Caco-2 (cell line): Measurements from ENCODE around the gene ATL2. TPM values are rescaled to one million over a fixed set of nuclear protein-coding genes. Genes with fewer than 3 reads are reported as not detected.

Source experiments
- BruUV-seq: library from RNA; stranded (reverse); fragments of 400-500 nt; replicated peaks from 2 replicates; lab custom pipeline; 2021; lab: Mats Ljungman, UMichigan
- CTCF ChIA-PET: fragments of 300-600 bp; sonication (Branson Sonifier 250); formaldehyde crosslinking; loops from one replicate; lab custom pipeline; 2022; ENCODE audit warnings: antibody characterized with exemption; lab: Charles Lee
- POLR2A ChIA-PET: fragments of 300-600 bp; sonication (Branson Sonifier 250); formaldehyde crosslinking; loops from one replicate; lab custom pipeline; 2022; ENCODE audit warnings: antibody characterized with exemption; lab: Charles Lee
- DNase-seq, 2 experiments: peaks; one replicate each; pipeline versions ENCODE4 v3.0.0 to v3.0.0-alpha.2; 2020 to 2022
- H3K27me3 ChIP-seq: replicated peaks from 2 replicates; pipeline ENCODE4 v1.6.0; 2011; ENCODE audit warnings: low read length; ENCODE audit not compliant: control insufficient read depth, insufficient read depth
- H3K36me3 ChIP-seq: 2 replicates; pipeline ENCODE4 v1.5.1; 2011; ENCODE audit warnings: low read length; ENCODE audit not compliant: control insufficient read depth, insufficient read depth
- H3K4me1 ChIP-seq: fragments of 250-450 bp; sonication (Bioruptor Pico); 2 replicates; pipeline ENCODE4 v1.5.1; 2020; ENCODE audit warnings: mild to moderate bottlenecking
- H3K4me3 ChIP-seq: 2 replicates; pipeline ENCODE4 v1.5.1; 2011; ENCODE audit warnings: low read depth, mild to moderate bottlenecking, control low read depth, low read length
- H3K9me3 ChIP-seq: fragments of 250-450 bp; sonication (Bioruptor Pico); 2 replicates; pipeline ENCODE4 v1.5.1; 2020; ENCODE audit warnings: mild to moderate bottlenecking, moderate library complexity
- H3K27ac Mint-ChIP-seq: one replicate; pipeline ENCODE4 v1.8.0; 2022; ENCODE audit warnings: mixed read lengths; ENCODE audit not compliant: unreplicated experiment
- H3K27me3 Mint-ChIP-seq: one replicate; pipeline ENCODE4 v1.8.0; 2022; ENCODE audit warnings: mixed read lengths; ENCODE audit not compliant: insufficient read depth, unreplicated experiment
- H3K36me3 Mint-ChIP-seq: one replicate; pipeline ENCODE4 v1.8.0; 2022; ENCODE audit warnings: mild to moderate bottlenecking, mixed read lengths; ENCODE audit not compliant: insufficient read depth, unreplicated experiment
- H3K4me1 Mint-ChIP-seq: one replicate; pipeline ENCODE4 v1.8.0; 2022; ENCODE audit warnings: low read depth, mixed read lengths; ENCODE audit not compliant: unreplicated experiment
- H3K4me3 Mint-ChIP-seq: one replicate; pipeline ENCODE4 v1.8.0; 2022; ENCODE audit warnings: mild to moderate bottlenecking, moderate library complexity, mixed read lengths; ENCODE audit not compliant: unreplicated experiment
- H3K9me3 Mint-ChIP-seq: one replicate; pipeline ENCODE4 v1.8.0; 2022; ENCODE audit warnings: mixed read lengths; ENCODE audit not compliant: unreplicated experiment
- CTCF ChIP-seq, 2 experiments: fragments of 200-600 bp in 1 of 2; IDR thresholded peaks; 1 replicate in 1 of 2; 2 replicates in 1 of 2; pipeline versions ENCODE4 v1.5.1 to v1.8.0; 2011 to 2022; ENCODE audit warnings: antibody characterized with exemption in 1 of 2, control low read depth in 1 of 2, inconsistent platforms in 1 of 2, low read depth in 1 of 2, low read length in 1 of 2, mild to moderate bottlenecking in 1 of 2, moderate library complexity in 1 of 2; ENCODE audit not compliant: insufficient read depth in 1 of 2, severe bottlenecking in 1 of 2, unreplicated experiment in 1 of 2
- intact Hi-C: fragments of 100-400 bp; cut with micrococcal nuclease; formaldehyde crosslinking; loops from one replicate; pipeline ENCODE4 v1.10.0; 2022; ENCODE audit not compliant: unreplicated experiment
- total RNA-seq: library from RNA; stranded (reverse); gene quantifications from 2 replicates; pipeline ENCODE4 v1.2.3, GENCODE V29; 2022

The ATL2 gene
- total RNA-seq, 1 experiment from 2014 or later: 107 TPM

GRCh38 chr2:38294597-38294996, 82.5 kb downstream of the ATL2 start:
- no peaks in the 10 kb centered on the region for H3K27me3 ChIP-seq
- no peak for DNase-seq
- peaks cover 5% of the 10 kb centered on the region; the same call in 1 of the 2 replicates for H3K36me3 ChIP-seq
- no peak for TF ChIP-seq CTCF (IDR thresholded peaks at IDR 0.05; ENCODE audit: insufficient read depth in 1 of 2, low read depth in 1 of 2, low read length in 1 of 2, severe bottlenecking in 1 of 2, unreplicated experiment in 1 of 2)
- H3K4me3 ChIP-seq: no peak overlapping the region
- no peaks in the 10 kb centered on the region for H3K9me3 ChIP-seq
- Mint-ChIP-seq H3K9me3 (no peaks in the 10 kb centered on the region), H3K27ac (no peak overlapping the region), H3K36me3 (peaks cover 69% of the 10 kb centered on the region), H3K4me3 (no peak overlapping the region), H3K4me1 (peaks cover 9% of the 10 kb centered on the region), H3K27me3 (no peaks in the 10 kb centered on the region)
- no TSS peak for BruUV-seq
- intact Hi-C loops: no loop called here
- CTCF ChIA-PET: no interaction called here
- POLR2A ChIA-PET: no interaction called here
- peaks cover 8% of the 10 kb centered on the region for H3K4me1 ChIP-seq

GRCh38 chr2:38293152-38293865, 83.8 kb downstream of the ATL2 start:
- no peak for DNase-seq
- H3K4me1 ChIP-seq: peaks cover 15% of the 10 kb centered on the region
- H3K27ac Mint-ChIP-seq: no peak overlapping the region
- H3K36me3 Mint-ChIP-seq: peaks cover 56% of the 10 kb centered on the region
- no peaks in the 10 kb centered on the region for H3K9me3 ChIP-seq
- no TSS peak for BruUV-seq
- no peaks in the 10 kb centered on the region for H3K27me3 Mint-ChIP-seq
- CTCF ChIA-PET: no interaction called here
- peaks cover 17% of the 10 kb centered on the region for H3K4me1 Mint-ChIP-seq
- POLR2A ChIA-PET: no interaction called here
- no peak for TF ChIP-seq CTCF (IDR thresholded peaks at IDR 0.05; ENCODE audit: insufficient read depth in 1 of 2, low read depth in 1 of 2, low read length in 1 of 2, severe bottlenecking in 1 of 2, unreplicated experiment in 1 of 2)
- no peaks in the 10 kb centered on the region for H3K27me3 ChIP-seq
- H3K4me3 Mint-ChIP-seq: no peak overlapping the region
- peaks cover 5% of the 10 kb centered on the region; the same call in 1 of the 2 replicates for H3K36me3 ChIP-seq
- H3K4me3 ChIP-seq: no peak overlapping the region
- intact Hi-C loops: no loop called here
- H3K9me3 Mint-ChIP-seq: no peaks in the 10 kb centered on the region

- Histone ChIP-seq H3K9me3 (peaks cover 3% of the 10 kb centered on the region; the same call in 1 of the 2 replicates), H3K27me3 (no peaks in the 10 kb centered on the region), H3K4me1 (peaks cover 32% of the 10 kb centered on the region), H3K4me3 (no peak overlapping the region), H3K36me3 (peaks cover 4% of the 10 kb centered on the region; the same call in 1 of the 2 replicates)
- Mint-ChIP-seq H3K27me3 (no peaks in the 10 kb centered on the region), H3K4me1 (peaks cover 40% of the 10 kb centered on the region), H3K27ac (peak overlapping the region; percentile 21), H3K4me3 (no peak overlapping the region), H3K9me3 (peaks cover 21% of the 10 kb centered on the region), H3K36me3 (peaks cover 40% of the 10 kb centered on the region)
- no peak for TF ChIP-seq CTCF (IDR thresholded peaks at IDR 0.05; ENCODE audit: insufficient read depth in 1 of 2, low read depth in 1 of 2, low read length in 1 of 2, severe bottlenecking in 1 of 2, unreplicated experiment in 1 of 2)
- no peak for DNase-seq
- intact Hi-C loops: no loop called here
- BruUV-seq: no TSS peak
- CTCF ChIA-PET: interaction anchor here (1.7 kb wide), 1 partner anchor 218 kb away, joined by 5 read pairs; no protein-coding TSS in a partner anchor
- POLR2A ChIA-PET: no interaction called here
Measured at GRCh38 chr2:38290332-38290731, 86.7 kb downstream of the ATL2 start.
